PC-3 (cell line): ENCODE data around the gene EDN2. TPM values are rescaled to one million over a fixed set of nuclear protein-coding genes. Genes with fewer than 3 reads are reported as not detected.
A peak's percentile ranks its signal among the peaks of the same experiment; 100 is the strongest.

Experiments
- ATAC-seq: fragments of 200-7000 bp; cut with Tn5 transposase; 2 replicates; pipeline ENCODE4 v1.9.1; 2020; ENCODE audit warnings: mild to moderate bottlenecking, moderate library complexity
- BruUV-seq: library from RNA; stranded (reverse); fragments of 400-500 nt; replicated peaks from 2 replicates; lab custom pipeline; 2021; lab: Mats Ljungman, UMichigan
- CTCF ChIA-PET: fragments of 300-600 bp; sonication (Branson Sonifier 250); formaldehyde crosslinking; loops from one replicate; lab custom pipeline; 2022; ENCODE audit warnings: antibody characterized with exemption; lab: Charles Lee
- POLR2A ChIA-PET: fragments of 300-600 bp; sonication (Branson Sonifier 250); formaldehyde crosslinking; loops from one replicate; lab custom pipeline; 2022; ENCODE audit warnings: antibody characterized with exemption; ENCODE audit not compliant: unreplicated experiment; lab: Charles Lee
- DNase-seq: peaks from one replicate; pipeline ENCODE4 v3.0.0-alpha.2; 2015
- H2AFZ ChIP-seq: fragments of 300-600 bp; sonication (generic); 2 replicates; pipeline ENCODE4 v1.6.0; 2016; ENCODE audit warnings: antibody characterized with exemption, low read length
- H3F3A ChIP-seq: fragments of 300-600 bp; sonication (generic); one replicate; pipeline ENCODE4 v1.6.0; 2017; ENCODE audit warnings: antibody characterized with exemption, low read length, control low read depth, mild to moderate bottlenecking; ENCODE audit not compliant: unreplicated experiment
- H3K27ac ChIP-seq: fragments of 300-600 bp; sonication (generic); 2 replicates; pipeline ENCODE4 v1.5.1; 2016; ENCODE audit warnings: mild to moderate bottlenecking, low read length
- H3K27me3 ChIP-seq: fragments of 300-600 bp; sonication (generic); 2 replicates; pipeline ENCODE4 v1.6.1; 2016; ENCODE audit warnings: low read length, mixed read lengths
- H3K36me3 ChIP-seq: fragments of 300-600 bp; sonication (generic); 2 replicates; pipeline ENCODE4 v1.6.1; 2016; ENCODE audit warnings: low read depth, mixed run types, low read length, mixed read lengths
- H3K4me1 ChIP-seq: fragments of 300-600 bp; sonication (generic); 2 replicates; pipeline ENCODE4 v1.5.1; 2016; ENCODE audit warnings: low read length; ENCODE audit not compliant: insufficient read depth
- H3K4me2 ChIP-seq: fragments of 300-600 bp; sonication (generic); 2 replicates; pipeline ENCODE4 v1.6.0; 2016; ENCODE audit warnings: low read length
- H3K4me3 ChIP-seq: fragments of 300-600 bp; sonication (generic); 2 replicates; pipeline ENCODE4 v1.5.1; 2016; ENCODE audit warnings: mild to moderate bottlenecking, low read length, mixed read lengths
- H3K79me2 ChIP-seq: fragments of 300-600 bp; sonication (generic); 2 replicates; pipeline ENCODE4 v1.6.1; 2017; ENCODE audit warnings: low read length, mixed read lengths
- H3K9ac ChIP-seq: fragments of 300-600 bp; sonication (generic); 2 replicates; pipeline ENCODE4 v1.6.0; 2016; ENCODE audit warnings: mild to moderate bottlenecking, low read length
- H3K9me2 ChIP-seq: fragments of 300-600 bp; sonication (generic); replicated peaks from 2 replicates; pipeline ENCODE4 v1.6.1; 2016; ENCODE audit warnings: mixed run types, low read length, mixed read lengths
- H3K9me3 ChIP-seq: fragments of 300-600 bp; sonication (generic); 2 replicates; pipeline ENCODE4 v1.6.1; 2016; ENCODE audit warnings: low read length, mixed read lengths
- H4K20me1 ChIP-seq: fragments of 300-600 bp; sonication (generic); 2 replicates; pipeline ENCODE4 v1.6.1; 2016; ENCODE audit warnings: low read length, mixed read lengths
- CTCF ChIP-seq: fragments of 300-600 bp; sonication (generic); conservative IDR thresholded peaks from 2 replicates; pipeline ENCODE4 v1.5.1; 2017; ENCODE audit warnings: antibody characterized with exemption, low read depth, mild to moderate bottlenecking, low read length
- EZH2 ChIP-seq: fragments of 300-600 bp; sonication (generic); IDR thresholded peaks from one replicate; pipeline ENCODE4 v1.6.1; 2017; ENCODE audit warnings: antibody characterized with exemption, mild to moderate bottlenecking, low read length; ENCODE audit not compliant: unreplicated experiment
- EZH2phosphoT487 ChIP-seq: fragments of 300-600 bp; sonication (generic); IDR thresholded peaks from 2 replicates; pipeline ENCODE4 v1.6.1; 2018; ENCODE audit warnings: mild to moderate bottlenecking, antibody characterized with exemption, low read length, borderline replicate concordance
- intact Hi-C: fragments of 100-400 bp; cut with micrococcal nuclease; formaldehyde crosslinking; loops from 2 replicates; pipeline ENCODE4 v1.9.0; 2023
- total RNA-seq: library from RNA; depleted of rRNA; stranded (reverse); fragments of >200 nt; gene quantifications from 2 replicates; pipeline ENCODE4 v1.2.3, GENCODE V29; 2014

The EDN2 gene
- total RNA-seq, 1 experiment from 2014 or later: 0.36 TPM

- H3K9me2 ChIP-seq: no peaks in the 10 kb centered on the region
- H3K9me3 ChIP-seq: no peaks in the 10 kb centered on the region
- H3K27ac ChIP-seq: no peak overlapping the region
- H2AFZ ChIP-seq: no peak overlapping the region
- no peaks in the 10 kb centered on the region for H4K20me1 ChIP-seq
- ChIA-PET POLR2A (no interaction called here), CTCF (no interaction called here)
- H3K9ac ChIP-seq: no peak overlapping the region
- H3K36me3 ChIP-seq: no peaks in the 10 kb centered on the region
- TF ChIP-seq EZH2: no peak
- TF ChIP-seq CTCF: peak; percentile 49
- no peak overlapping the region for H3K4me2 ChIP-seq
- no peaks in the 10 kb centered on the region for H3K79me2 ChIP-seq
- no peak overlapping the region for H3K4me3 ChIP-seq
- intact Hi-C loops: no loop called here
- no peaks in the 10 kb centered on the region for H3F3A ChIP-seq
- no TSS peak for BruUV-seq
- H3K27me3 ChIP-seq: no peaks in the 10 kb centered on the region
- no peak for ATAC-seq
- no peak for DNase-seq
- H3K4me1 ChIP-seq: peaks cover 39% of the 10 kb centered on the region
Observed at GRCh38 chr1:41503538-41504113, 19.1 kb upstream of the EDN2 start.

- no TSS peak for BruUV-seq
- no peak overlapping the region for H3K4me2 ChIP-seq
- H3F3A ChIP-seq: no peaks in the 10 kb centered on the region
- ATAC-seq (no peak), DNase-seq (no peak)
- H3K9me3 ChIP-seq: no peaks in the 10 kb centered on the region
- no peaks in the 10 kb centered on the region for H4K20me1 ChIP-seq
- no peaks in the 10 kb centered on the region for H3K9me2 ChIP-seq
- H3K79me2 ChIP-seq: no peaks in the 10 kb centered on the region
- H3K9ac ChIP-seq: no peak overlapping the region
- no peak overlapping the region for H2AFZ ChIP-seq
- no peak overlapping the region for H3K27ac ChIP-seq
- no peaks in the 10 kb centered on the region for H3K36me3 ChIP-seq
- TF ChIP-seq EZH2 (no peak), CTCF (no peak), EZH2phosphoT487 (no peak)
- H3K4me1 ChIP-seq: peaks cover 45% of the 10 kb centered on the region
- H3K27me3 ChIP-seq: no peaks in the 10 kb centered on the region
- intact Hi-C loops: no loop called here
- H3K4me3 ChIP-seq: no peak overlapping the region
- ChIA-PET POLR2A (no interaction called here), CTCF (no interaction called here)
Observed at GRCh38 chr1:41502912-41503311, 18.4 kb upstream of the EDN2 start.

- no peaks in the 10 kb centered on the region for H3K9me2 ChIP-seq
- H3K4me3 ChIP-seq: no peak overlapping the region
- H3F3A ChIP-seq: no peaks in the 10 kb centered on the region
- intact Hi-C loops: loop anchor here (2.0 kb wide), 1 partner anchor 13 kb away; no protein-coding TSS in a partner anchor
- CTCF ChIA-PET: interaction anchor here (0.6 kb wide), 1 partner anchor 69 kb away, joined by 3 read pairs; no protein-coding TSS in a partner anchor
- H3K79me2 ChIP-seq: no peaks in the 10 kb centered on the region
- ATAC-seq (peak; percentile 58), DNase-seq (peak; percentile 78)
- peak overlapping the region; percentile 73 for H3K27ac ChIP-seq
- no peaks in the 10 kb centered on the region for H3K36me3 ChIP-seq
- BruUV-seq: no TSS peak
- no peak overlapping the region for H3K9ac ChIP-seq
- TF ChIP-seq EZH2phosphoT487 (no peak), EZH2 (no peak), CTCF (no peak)
- no peak overlapping the region for H3K4me2 ChIP-seq
- no peaks in the 10 kb centered on the region for H3K9me3 ChIP-seq
- H2AFZ ChIP-seq: no peak overlapping the region
- H3K27me3 ChIP-seq: no peaks in the 10 kb centered on the region
- no peaks in the 10 kb centered on the region for H4K20me1 ChIP-seq
- POLR2A ChIA-PET: no interaction called here
- peaks cover 50% of the 10 kb centered on the region for H3K4me1 ChIP-seq
Observed at GRCh38 chr1:41501581-41501980, 17.1 kb upstream of the EDN2 start.
